LHCN-M2 (cell line): ENCODE measurements around the gene HDAC10. TPM values are rescaled to one million over a fixed set of nuclear protein-coding genes. Genes with fewer than 3 reads are reported as not detected.
"Not testable (repeated sequence)": the region's sequence is repeated elsewhere in the genome, so short reads cannot be mapped to it uniquely, and the experiment has no call there.

Experiments
- DNase-seq: peaks from one replicate; pipeline ENCODE4 v3.0.0-alpha.2; 2012; ENCODE audit warnings: low read depth
- total RNA-seq: library from RNA; depleted of rRNA; stranded (reverse); fragments of >200 nt; gene quantifications from 2 replicates; pipeline ENCODE4 v1.2.3, GENCODE V29; 2014

The HDAC10 gene
- total RNA-seq, 1 experiment from 2014 or later, result 28.2 TPM

- DNase-seq, result no peak
These were observed 32.7 kb downstream of the HDAC10 start for GRCh38 chr22:50218153-50218995.

- no peak for DNase-seq
These were observed 33.4 kb downstream of the HDAC10 start for GRCh38 chr22:50217543-50218152.

GRCh38 chr22:50216684-50217520 is 34.2 kb downstream of the HDAC10 start:
- no peak for DNase-seq

- no peak for DNase-seq
These were observed 34.9 kb downstream of the HDAC10 start for GRCh38 chr22:50216055-50216683.

GRCh38 chr22:50215297-50216054 is 35.6 kb downstream of the HDAC10 start:
- DNase-seq, result no peak

GRCh38 chr22:50213263-50213662 is 37.8 kb downstream of the HDAC10 start:
- DNase-seq, result no peak

DNA sequence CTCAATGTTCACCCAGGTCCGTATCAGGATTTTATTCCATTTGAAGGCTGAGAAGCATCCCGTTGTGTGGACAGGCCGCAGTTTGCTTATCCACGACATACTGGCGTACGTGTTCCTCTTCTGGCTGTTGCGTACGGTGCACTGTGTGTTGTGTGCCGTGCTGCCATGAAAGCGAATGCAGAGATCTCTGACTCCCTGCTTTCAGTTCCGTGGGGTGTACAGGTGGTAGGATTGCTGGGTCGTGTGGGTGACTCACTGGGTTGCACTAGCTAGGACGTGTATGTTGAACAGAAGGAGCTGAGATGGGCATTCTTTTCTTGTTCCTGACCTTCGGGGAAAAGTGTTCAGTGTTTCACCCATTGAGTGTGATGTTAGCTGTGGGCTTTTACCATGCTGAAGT is 39.9 kb downstream of the HDAC10 start:
- DNase-seq, result no peak

DNA sequence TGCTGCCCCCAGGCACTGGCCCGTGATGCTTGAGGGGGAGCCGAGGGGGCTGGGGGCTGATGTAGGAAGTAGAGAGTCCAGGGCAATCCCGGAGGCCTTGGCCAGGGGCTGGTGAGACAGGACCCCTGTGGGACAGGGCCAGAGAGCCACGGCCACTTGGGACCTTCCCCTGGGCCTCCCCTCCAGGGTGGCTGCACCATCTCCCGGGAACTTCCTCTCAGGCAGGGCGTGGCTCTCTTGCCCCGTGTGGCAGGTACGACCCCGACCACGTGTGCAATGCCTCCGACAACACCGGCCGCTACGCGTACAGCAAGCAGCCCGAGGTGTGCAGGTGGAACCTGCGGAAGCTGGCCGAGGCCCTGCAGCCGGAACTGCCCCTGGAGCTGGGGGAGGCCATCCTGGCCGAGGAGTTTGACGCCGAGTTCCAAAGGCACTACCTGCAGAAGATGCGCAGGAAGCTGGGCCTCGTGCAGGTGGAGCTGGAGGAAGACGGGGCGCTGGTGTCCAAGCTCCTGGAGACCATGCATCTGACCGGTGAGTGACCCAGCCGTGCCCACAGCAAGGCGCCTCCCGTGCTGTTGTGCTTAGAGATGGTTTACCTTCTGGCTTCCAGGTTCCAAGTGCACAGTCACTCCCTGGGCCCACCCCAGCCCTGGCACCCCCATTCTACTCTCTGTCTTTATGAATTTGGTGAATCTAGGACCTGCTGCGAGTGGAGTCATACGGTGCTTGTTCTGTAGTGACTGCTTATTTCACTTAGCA is 40.5 kb downstream of the HDAC10 start:
- no peak for DNase-seq

- DNase-seq, result peak; percentile 53
These were observed 41.2 kb downstream of the HDAC10 start for GRCh38 chr22:50209893-50210292.

- no peak for DNase-seq
These were observed 41.8 kb downstream of the HDAC10 start for GRCh38 chr22:50208939-50209892.

- DNase-seq, result no peak
These were observed 42.6 kb downstream of the HDAC10 start for GRCh38 chr22:50208430-50208938.

GRCh38 chr22:50207383-50208140 is 43.5 kb downstream of the HDAC10 start:
- no peak for DNase-seq

GRCh38 chr22:50206599-50206998 is 44.5 kb downstream of the HDAC10 start:
- DNase-seq, result peak; percentile 40

- DNase-seq, result no peak
These were observed 45.1 kb downstream of the HDAC10 start for GRCh38 chr22:50205781-50206569.

DNA sequence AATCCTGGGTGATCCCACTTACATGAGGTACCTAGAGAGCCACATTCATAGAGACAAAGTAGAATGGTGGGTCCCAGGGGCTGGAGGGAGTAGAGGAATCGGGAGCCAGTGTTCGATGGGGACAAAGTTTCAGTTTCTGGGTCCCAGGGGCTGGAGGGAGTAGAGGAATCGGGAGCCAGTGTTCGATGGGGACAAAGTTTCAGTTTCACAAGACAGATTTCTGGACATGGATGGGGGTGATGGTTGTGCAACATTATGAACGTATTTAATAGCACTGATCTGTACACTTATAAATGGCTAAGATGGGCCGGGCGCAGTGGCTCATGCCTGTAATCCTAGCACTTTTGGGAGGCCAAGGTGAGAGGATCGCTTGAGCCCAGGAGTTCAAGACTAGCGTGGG is 46.1 kb downstream of the HDAC10 start:
- not testable (repeated sequence) for DNase-seq

DNA sequence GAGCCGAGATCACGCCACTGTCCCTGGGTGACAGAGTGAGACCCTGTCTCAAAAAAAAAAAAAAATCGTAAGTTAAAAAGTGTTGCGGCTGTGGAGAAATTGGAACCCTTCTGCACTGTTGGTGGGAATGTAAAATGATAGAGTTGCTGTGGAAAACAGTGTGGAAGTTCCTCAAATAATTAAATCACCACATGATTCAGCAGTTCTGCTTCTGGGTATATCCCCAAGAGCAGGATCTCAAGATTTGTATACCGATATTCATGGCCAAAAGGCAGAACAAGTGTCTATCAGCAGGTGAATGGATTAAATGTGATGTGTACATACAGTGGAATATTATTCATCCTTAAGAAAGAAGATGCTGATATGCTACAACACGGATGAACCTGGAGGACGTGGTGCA is 46.5 kb downstream of the HDAC10 start:
- no peak for DNase-seq

DNA sequence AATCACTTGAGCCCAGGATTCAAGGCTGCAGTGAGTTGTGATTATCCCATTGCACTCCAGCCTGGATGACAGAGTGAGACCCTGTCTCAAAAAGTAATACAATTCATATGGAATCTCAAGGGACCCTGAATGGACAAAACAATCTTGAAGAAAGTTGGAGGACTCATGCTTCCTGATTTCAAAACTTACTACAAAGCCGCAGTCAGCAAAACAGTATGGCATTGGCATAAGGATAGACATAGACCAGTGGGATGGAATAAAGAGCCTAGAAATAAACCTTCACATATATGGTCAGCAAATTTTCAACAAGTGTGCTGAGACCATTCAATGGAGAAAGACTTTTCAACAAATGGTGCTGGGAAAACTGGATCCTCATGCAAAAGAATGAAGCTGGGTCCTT is 47.8 kb downstream of the HDAC10 start:
- DNase-seq, result no peak
